ENCODE results near the gene OSTM1.

OSTM1 gene

GRCh38 chr6:108114841-108115597 is 40.5 kb upstream of the OSTM1 start:
- DNase-seq (ENCODE audit: low read depth), result peak; percentile 59
- peak overlapping the region; percentile 35 for H3K4me3 ChIP-seq (ENCODE audit: low read length)
- no peak for TF ChIP-seq CTCF (IDR thresholded peaks at IDR 0.05; ENCODE audit: insufficient read depth, low read depth, low read length, missing control alignments)

GRCh38 chr6:108113557-108114519 is 39.3 kb upstream of the OSTM1 start:
- H3K4me3 ChIP-seq (ENCODE audit: low read length), result no peak overlapping the region
- TF ChIP-seq CTCF (IDR thresholded peaks at IDR 0.05; ENCODE audit: insufficient read depth, low read depth, low read length, missing control alignments), result peak; percentile 48
- peak; percentile 50 for DNase-seq (ENCODE audit: low read depth)

GRCh38 chr6:108108374-108108773 is 33.8 kb upstream of the OSTM1 start:
- no peak for TF ChIP-seq CTCF (IDR thresholded peaks at IDR 0.05; ENCODE audit: insufficient read depth, low read depth, low read length, missing control alignments)
- DNase-seq (ENCODE audit: low read depth), result no peak
- H3K4me3 ChIP-seq (ENCODE audit: low read length), result no peak overlapping the region

GRCh38 chr6:108107102-108107501 is 32.6 kb upstream of the OSTM1 start:
- no peak for DNase-seq (ENCODE audit: low read depth)
- H3K4me3 ChIP-seq (ENCODE audit: low read length), result no peak overlapping the region
- no peak for TF ChIP-seq CTCF (IDR thresholded peaks at IDR 0.05; ENCODE audit: insufficient read depth, low read depth, low read length, missing control alignments)

GRCh38 chr6:108106694-108107093 is 32.2 kb upstream of the OSTM1 start:
- DNase-seq (ENCODE audit: low read depth), result no peak
- no peak for TF ChIP-seq CTCF (IDR thresholded peaks at IDR 0.05; ENCODE audit: insufficient read depth, low read depth, low read length, missing control alignments)
- H3K4me3 ChIP-seq (ENCODE audit: low read length), result no peak overlapping the region

GRCh38 chr6:108106261-108106660 is 31.7 kb upstream of the OSTM1 start:
- DNase-seq (ENCODE audit: low read depth), result no peak
- no peak overlapping the region for H3K4me3 ChIP-seq (ENCODE audit: low read length)
- no peak for TF ChIP-seq CTCF (IDR thresholded peaks at IDR 0.05; ENCODE audit: insufficient read depth, low read depth, low read length, missing control alignments)

Measured in epithelial cell of esophagus (primary cell).